ENCODE measurements around the gene DLL1.

DLL1 gene

GRCh38 chr6:170250981-170251775 is 39.7 kb downstream of the DLL1 start:
- no peak for DNase-seq (ENCODE audit: low read depth in 2 of 2)

- DNase-seq (ENCODE audit: low read depth in 2 of 2) = no peak
These were observed 40.4 kb downstream of the DLL1 start for GRCh38 chr6:170250455-170250854.

GRCh38 chr6:170249817-170250216 is 41.1 kb downstream of the DLL1 start:
- DNase-seq (ENCODE audit: low read depth in 2 of 2) = no peak

GRCh38 chr6:170248861-170249600 is 41.8 kb downstream of the DLL1 start:
- DNase-seq (ENCODE audit: low read depth in 2 of 2) = no peak

- DNase-seq (ENCODE audit: low read depth in 2 of 2) = no peak
These were observed 42.6 kb downstream of the DLL1 start for GRCh38 chr6:170248111-170248805.

GRCh38 chr6:170247178-170247701 is 43.6 kb downstream of the DLL1 start:
- no peak for DNase-seq (ENCODE audit: low read depth in 2 of 2)

- no peak for DNase-seq (ENCODE audit: low read depth in 2 of 2)
These were observed 45.3 kb downstream of the DLL1 start for GRCh38 chr6:170245475-170245992.

GRCh38 chr6:170244721-170245474 is 46.0 kb downstream of the DLL1 start:
- DNase-seq (ENCODE audit: low read depth in 2 of 2) = no peak

GRCh38 chr6:170243791-170244291 is 47.0 kb downstream of the DLL1 start:
- no peak for DNase-seq (ENCODE audit: low read depth in 2 of 2)

- no peak for DNase-seq (ENCODE audit: low read depth in 2 of 2)
These were observed 47.5 kb downstream of the DLL1 start for GRCh38 chr6:170243386-170243785.

GRCh38 chr6:170238741-170239565 is 51.9 kb downstream of the DLL1 start:
- no peak for DNase-seq (ENCODE audit: low read depth in 2 of 2)

- DNase-seq (ENCODE audit: low read depth in 2 of 2) = no peak
These were observed 52.7 kb downstream of the DLL1 start for GRCh38 chr6:170237999-170238740.

- no peak for DNase-seq (ENCODE audit: low read depth in 2 of 2)
These were observed 54.6 kb downstream of the DLL1 start for GRCh38 chr6:170236131-170236836.

- no peak for DNase-seq (ENCODE audit: low read depth in 2 of 2)
These were observed 55.3 kb downstream of the DLL1 start for GRCh38 chr6:170235391-170236125.

- DNase-seq (ENCODE audit: low read depth in 2 of 2) = no peak
These were observed 56.5 kb downstream of the DLL1 start for GRCh38 chr6:170234419-170234818.

GRCh38 chr6:170233286-170234205 is 57.3 kb downstream of the DLL1 start:
- no peak for DNase-seq (ENCODE audit: low read depth in 2 of 2)
